WTC11 (cell line): ENCODE measurements around the gene ADSL. TPM values are rescaled to one million over a fixed set of nuclear protein-coding genes. Genes with fewer than 3 reads are reported as not detected.

ENCODE experiments used
- ATAC-seq: fragments of 200-7000 bp; cut with Tn5 transposase; 2 replicates; pipeline ENCODE4 v1.10.0; 2021; ENCODE audit warnings: mild to moderate bottlenecking, moderate library complexity
- CTCF ChIA-PET: fragments of 300-600 bp; sonication (Branson Sonifier 250); formaldehyde crosslinking; loops from one replicate; lab custom pipeline; 2021; ENCODE audit warnings: antibody characterized with exemption; lab: Charles Lee
- POLR2A ChIA-PET: fragments of 350-600 bp; sonication (Branson Sonifier 250); formaldehyde crosslinking; loops from one replicate; lab custom pipeline; 2021; ENCODE audit warnings: antibody characterized with exemption; lab: Charles Lee
- DNase-seq: peaks from one replicate; pipeline ENCODE4 v3.0.0; 2021; ENCODE audit warnings: low spot score
- H3K27ac Mint-ChIP-seq: 2 replicates; pipeline ENCODE4 v1.8.0; 2021; ENCODE audit warnings: mixed read lengths
- H3K27me3 Mint-ChIP-seq: 2 replicates; pipeline ENCODE4 v1.8.0; 2021; ENCODE audit warnings: low read depth, mild to moderate bottlenecking, moderate library complexity, mixed read lengths
- H3K36me3 Mint-ChIP-seq: 2 replicates; pipeline ENCODE4 v1.8.0; 2021; ENCODE audit warnings: mixed read lengths
- H3K4me1 Mint-ChIP-seq: 2 replicates; pipeline ENCODE4 v1.8.0; 2022; ENCODE audit warnings: mixed read lengths
- H3K4me3 Mint-ChIP-seq: 2 replicates; pipeline ENCODE4 v1.8.0; 2021; ENCODE audit warnings: mild to moderate bottlenecking, moderate library complexity, mixed read lengths
- H3K9me3 Mint-ChIP-seq: 2 replicates; pipeline ENCODE4 v1.8.0; 2021; ENCODE audit warnings: mixed read lengths
- ELF4 ChIP-seq: sonication (generic); formaldehyde crosslinking; IDR thresholded peaks from 2 replicates; pipeline ENCODE4 v1.8.1; 2022; ENCODE audit warnings: low read depth, mild to moderate bottlenecking, moderate library complexity, missing genetic modification reagents
- FOXP4 ChIP-seq: sonication (generic); formaldehyde crosslinking; IDR thresholded peaks from 2 replicates; pipeline ENCODE4 v1.8.0; 2022; ENCODE audit warnings: mild to moderate bottlenecking, missing genetic modification reagents
- HMGA2 ChIP-seq: fragments of 250-450 bp; sonication (Bioruptor Pico); IDR thresholded peaks from 2 replicates; pipeline ENCODE4 v1.4.0; 2021; ENCODE audit warnings: mild to moderate bottlenecking, moderate library complexity
- MLX ChIP-seq: sonication (generic); formaldehyde crosslinking; IDR thresholded peaks from 2 replicates; pipeline ENCODE4 v1.8.1; 2023; ENCODE audit warnings: mild to moderate bottlenecking, missing genetic modification reagents, moderate library complexity
- MYBL2 ChIP-seq: sonication (generic); formaldehyde crosslinking; IDR thresholded peaks from 2 replicates; pipeline ENCODE4 v1.8.1; 2023; ENCODE audit warnings: mild to moderate bottlenecking, moderate library complexity, missing genetic modification reagents
- PRRX2 ChIP-seq: fragments of 250-450 bp; sonication (Bioruptor Pico); IDR thresholded peaks from 2 replicates; pipeline ENCODE4 v1.8.0; 2021; ENCODE audit warnings: mild to moderate bottlenecking
- ZNF396 ChIP-seq: fragments of 250-450 bp; sonication (Bioruptor Pico); IDR thresholded peaks from 2 replicates; pipeline ENCODE4 v1.8.0; 2021; ENCODE audit warnings: mild to moderate bottlenecking, moderate library complexity, borderline replicate concordance
- ZSCAN18 ChIP-seq: fragments of 250-450 bp; sonication (Bioruptor Pico); IDR thresholded peaks from 2 replicates; pipeline ENCODE4 v2.1.2; 2022; ENCODE audit warnings: mild to moderate bottlenecking, moderate library complexity
- total RNA-seq: library from RNA; stranded (reverse); gene quantifications from 3 replicates; pipeline ENCODE4 v1.2.3, GENCODE V29; 2021
- TF ChIP-seq, protein P1 (sequence below): fragments of 200-600 bp; IDR thresholded peaks from 2 replicates; pipeline ENCODE4 v1.8.0; 2022; ENCODE audit warnings: antibody characterized with exemption
- TF ChIP-seq, protein P2 (sequence below): sonication (generic); formaldehyde crosslinking; IDR thresholded peaks from 2 replicates; pipeline ENCODE4 v1.8.1; 2022; ENCODE audit warnings: low read depth, missing genetic modification reagents, borderline replicate concordance
- TF ChIP-seq, protein P3 (sequence below): sonication (generic); formaldehyde crosslinking; IDR thresholded peaks from 2 replicates; pipeline ENCODE4 v1.8.1; 2022; ENCODE audit warnings: low read depth, mild to moderate bottlenecking, moderate library complexity, missing genetic modification reagents, borderline replicate concordance

The ADSL gene
- total RNA-seq, 1 experiment from 2014 or later = 154 TPM

- no peak for TF ChIP-seq ZSCAN18 (CRISPR knock-in tag)
- no peak for TF ChIP-seq PRRX2 (CRISPR knock-in tag)
- TF ChIP-seq, protein P1, sequence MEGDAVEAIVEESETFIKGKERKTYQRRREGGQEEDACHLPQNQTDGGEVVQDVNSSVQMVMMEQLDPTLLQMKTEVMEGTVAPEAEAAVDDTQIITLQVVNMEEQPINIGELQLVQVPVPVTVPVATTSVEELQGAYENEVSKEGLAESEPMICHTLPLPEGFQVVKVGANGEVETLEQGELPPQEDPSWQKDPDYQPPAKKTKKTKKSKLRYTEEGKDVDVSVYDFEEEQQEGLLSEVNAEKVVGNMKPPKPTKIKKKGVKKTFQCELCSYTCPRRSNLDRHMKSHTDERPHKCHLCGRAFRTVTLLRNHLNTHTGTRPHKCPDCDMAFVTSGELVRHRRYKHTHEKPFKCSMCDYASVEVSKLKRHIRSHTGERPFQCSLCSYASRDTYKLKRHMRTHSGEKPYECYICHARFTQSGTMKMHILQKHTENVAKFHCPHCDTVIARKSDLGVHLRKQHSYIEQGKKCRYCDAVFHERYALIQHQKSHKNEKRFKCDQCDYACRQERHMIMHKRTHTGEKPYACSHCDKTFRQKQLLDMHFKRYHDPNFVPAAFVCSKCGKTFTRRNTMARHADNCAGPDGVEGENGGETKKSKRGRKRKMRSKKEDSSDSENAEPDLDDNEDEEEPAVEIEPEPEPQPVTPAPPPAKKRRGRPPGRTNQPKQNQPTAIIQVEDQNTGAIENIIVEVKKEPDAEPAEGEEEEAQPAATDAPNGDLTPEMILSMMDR = no peak
- no peak for TF ChIP-seq ZNF396 (CRISPR knock-in tag)
- no peak for TF ChIP-seq MYBL2 (CRISPR knock-in tag)
- TF ChIP-seq, all 79 proteins: peak for 0
Observed at GRCh38 chr22:40403651-40404050, 57.4 kb downstream of the ADSL start (continued).

DNA sequence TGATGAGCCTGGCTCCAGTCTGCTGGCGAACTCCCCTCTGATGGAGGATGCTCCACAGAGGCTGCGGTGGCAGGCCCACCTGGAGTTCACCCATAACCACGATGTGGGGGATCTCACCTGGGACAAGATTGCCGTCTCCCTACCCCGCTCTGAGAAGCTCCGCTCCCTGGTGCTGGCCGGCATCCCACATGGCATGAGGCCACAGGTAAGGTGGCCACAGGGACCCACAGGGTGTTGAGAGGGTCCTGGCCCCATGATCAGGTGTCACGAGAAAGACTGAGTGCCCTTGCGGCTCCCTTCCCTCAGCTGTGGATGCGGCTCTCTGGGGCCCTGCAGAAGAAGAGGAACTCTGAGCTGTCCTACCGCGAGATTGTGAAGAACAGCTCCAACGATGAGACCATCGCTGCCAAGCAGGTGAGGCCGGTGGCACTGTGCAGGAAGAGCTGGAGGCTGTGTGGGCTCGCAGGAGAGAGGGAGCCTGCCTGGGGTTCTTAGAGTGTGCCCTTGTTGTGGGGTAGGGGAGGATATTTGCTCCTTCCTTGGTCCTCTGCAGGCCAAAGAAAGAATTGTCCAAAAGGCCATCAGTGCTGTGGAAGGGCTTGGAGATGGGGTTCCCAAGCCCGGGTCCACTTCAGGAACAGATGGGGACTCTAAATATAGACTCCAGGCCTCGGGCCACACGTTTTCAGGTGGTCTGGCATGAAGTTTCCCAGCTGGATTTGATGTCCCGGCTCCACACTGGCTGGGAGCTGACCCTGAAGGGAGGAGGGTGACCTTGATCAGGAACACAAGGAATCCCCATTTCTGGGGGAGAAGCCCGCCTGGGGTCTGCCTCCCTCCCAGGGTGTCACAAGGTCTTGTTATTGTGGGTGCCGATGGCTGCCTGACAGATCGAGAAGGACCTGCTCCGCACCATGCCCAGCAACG, 58.2 kb downstream of the ADSL start:
- ChIA-PET POLR2A (no interaction called here), CTCF (interaction anchor here (0.8 to 2.0 kb wide), 2 partner anchors 32 to 35 kb away, joined by 3 to 6 read pairs; no protein-coding TSS in a partner anchor)
- TF ChIP-seq MLX (CRISPR knock-in tag) (no peak), HMGA2 (CRISPR knock-in tag) (no peak), FOXP4 (CRISPR knock-in tag) (no peak), ELF4 (CRISPR knock-in tag) (no peak)
- TF ChIP-seq, protein P2, sequence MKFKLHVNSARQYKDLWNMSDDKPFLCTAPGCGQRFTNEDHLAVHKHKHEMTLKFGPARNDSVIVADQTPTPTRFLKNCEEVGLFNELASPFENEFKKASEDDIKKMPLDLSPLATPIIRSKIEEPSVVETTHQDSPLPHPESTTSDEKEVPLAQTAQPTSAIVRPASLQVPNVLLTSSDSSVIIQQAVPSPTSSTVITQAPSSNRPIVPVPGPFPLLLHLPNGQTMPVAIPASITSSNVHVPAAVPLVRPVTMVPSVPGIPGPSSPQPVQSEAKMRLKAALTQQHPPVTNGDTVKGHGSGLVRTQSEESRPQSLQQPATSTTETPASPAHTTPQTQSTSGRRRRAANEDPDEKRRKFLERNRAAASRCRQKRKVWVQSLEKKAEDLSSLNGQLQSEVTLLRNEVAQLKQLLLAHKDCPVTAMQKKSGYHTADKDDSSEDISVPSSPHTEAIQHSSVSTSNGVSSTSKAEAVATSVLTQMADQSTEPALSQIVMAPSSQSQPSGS (CRISPR knock-in tag) = no peak
- TF ChIP-seq, protein P3, sequence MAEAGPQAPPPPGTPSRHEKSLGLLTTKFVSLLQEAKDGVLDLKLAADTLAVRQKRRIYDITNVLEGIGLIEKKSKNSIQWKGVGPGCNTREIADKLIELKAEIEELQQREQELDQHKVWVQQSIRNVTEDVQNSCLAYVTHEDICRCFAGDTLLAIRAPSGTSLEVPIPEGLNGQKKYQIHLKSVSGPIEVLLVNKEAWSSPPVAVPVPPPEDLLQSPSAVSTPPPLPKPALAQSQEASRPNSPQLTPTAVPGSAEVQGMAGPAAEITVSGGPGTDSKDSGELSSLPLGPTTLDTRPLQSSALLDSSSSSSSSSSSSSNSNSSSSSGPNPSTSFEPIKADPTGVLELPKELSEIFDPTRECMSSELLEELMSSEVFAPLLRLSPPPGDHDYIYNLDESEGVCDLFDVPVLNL = no peak
- TF ChIP-seq, protein P1 = no peak
- peaks cover 41% of the 10 kb centered on the region for H3K36me3 Mint-ChIP-seq
- no peak overlapping the region for H3K27ac Mint-ChIP-seq
- ATAC-seq = 0 out of 2 replicates have a peak, but pooled peaks have one; percentile 11
- H3K4me3 Mint-ChIP-seq = no peak overlapping the region
- no peaks in the 10 kb centered on the region for H3K27me3 Mint-ChIP-seq
- H3K4me1 Mint-ChIP-seq = peaks cover 1% of the 10 kb centered on the region; the same call in 1 of the 2 replicates
- H3K9me3 Mint-ChIP-seq = no peaks in the 10 kb centered on the region
- no peak for DNase-seq
